NK-92 (cell line): ENCODE data around the gene NPC2.

Source experiments
- DNase-seq: peaks from one replicate; lab custom pipeline; 2025; ENCODE audit not compliant: unreplicated experiment; lab: John Stamatoyannopoulos, UW

The NPC2 gene

GRCh38 chr14:74503291-74503937, 10.3 kb upstream of the NPC2 start:
- DNase-seq, result no peak

GRCh38 chr14:74502236-74503019, 9.3 kb upstream of the NPC2 start:
- DNase-seq, result no peak

DNA sequence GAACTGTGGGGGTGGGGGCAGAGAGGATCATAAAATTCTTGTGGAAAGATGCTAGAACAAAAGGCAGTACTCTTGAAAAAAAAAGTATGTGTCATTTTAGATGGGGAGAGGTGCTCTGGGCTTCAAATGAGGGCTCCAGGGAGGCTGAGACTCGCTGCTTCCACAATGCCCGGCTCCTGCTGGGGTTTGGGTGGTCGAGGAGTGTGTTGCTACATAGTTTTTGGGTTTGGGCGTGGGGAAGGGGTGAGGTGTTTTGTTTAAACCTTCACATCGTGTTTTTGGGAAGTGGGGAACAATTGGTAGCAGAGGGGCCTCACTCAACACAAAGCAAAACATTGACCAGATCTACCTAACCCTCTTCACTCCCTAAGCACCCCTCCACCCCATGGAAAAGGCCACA, 8.6 kb upstream of the NPC2 start:
- DNase-seq, result no peak

DNA sequence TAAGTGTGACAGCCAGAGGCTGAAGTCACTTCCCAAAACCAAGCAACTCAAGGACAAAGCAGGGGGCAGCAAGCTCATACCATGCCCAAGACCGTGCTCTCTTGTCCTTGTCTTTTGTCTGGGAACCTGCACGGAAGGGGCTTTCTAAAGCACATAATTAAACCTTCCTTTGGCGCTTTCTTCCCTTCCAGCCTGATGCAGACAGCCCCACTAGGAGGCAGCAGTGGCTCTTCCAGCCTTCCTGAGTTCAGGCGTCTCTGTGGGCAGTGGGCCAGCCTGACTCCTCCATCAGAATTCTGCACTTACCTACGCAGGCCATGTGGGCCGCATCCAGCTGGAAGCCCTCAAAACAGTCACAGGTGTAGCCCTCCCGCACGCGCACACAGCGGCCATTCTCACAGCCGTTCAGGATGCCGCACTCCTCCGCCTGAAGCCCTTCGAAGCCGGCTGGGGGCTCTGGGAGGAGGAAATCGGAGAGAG, 8.1 kb upstream of the NPC2 start:
- DNase-seq, result no peak

DNA sequence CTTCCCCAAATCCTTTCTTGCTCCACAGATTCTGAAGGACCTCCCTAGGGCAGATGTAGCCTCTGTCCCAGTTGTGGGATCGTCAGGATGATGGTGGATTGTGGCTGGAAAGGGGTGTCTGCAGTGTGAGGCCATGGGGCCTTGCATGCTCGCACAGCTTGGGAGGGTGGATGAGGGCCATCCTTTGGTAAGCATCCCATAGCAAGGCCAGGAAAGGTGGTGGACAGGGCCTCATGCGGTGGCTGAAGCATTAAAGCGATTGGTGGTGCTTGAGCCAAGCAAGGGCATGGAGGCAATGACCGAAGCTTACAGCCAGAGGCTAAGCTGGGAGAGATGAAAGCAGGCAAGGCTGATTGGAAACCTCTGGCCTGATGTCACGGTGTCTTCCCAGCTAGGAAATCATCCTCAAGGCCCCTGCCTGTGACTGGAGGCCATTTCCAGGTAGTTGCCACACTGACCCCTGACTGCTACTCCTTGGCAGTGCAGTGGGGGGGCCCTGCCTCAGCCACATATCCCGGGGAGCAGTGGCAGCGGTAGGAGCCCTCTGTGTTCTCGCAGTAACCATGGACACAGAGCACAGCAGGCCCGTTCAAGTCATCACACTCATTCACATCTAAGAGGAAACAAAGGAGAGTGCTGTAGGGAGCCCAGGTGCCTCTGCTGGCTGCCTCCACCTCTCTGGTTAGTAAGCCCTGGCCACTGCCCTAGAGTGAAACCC, 7.5 kb upstream of the NPC2 start:
- no peak for DNase-seq

GRCh38 chr14:74495356-74495755, 2.3 kb upstream of the NPC2 start:
- no peak for DNase-seq

DNA sequence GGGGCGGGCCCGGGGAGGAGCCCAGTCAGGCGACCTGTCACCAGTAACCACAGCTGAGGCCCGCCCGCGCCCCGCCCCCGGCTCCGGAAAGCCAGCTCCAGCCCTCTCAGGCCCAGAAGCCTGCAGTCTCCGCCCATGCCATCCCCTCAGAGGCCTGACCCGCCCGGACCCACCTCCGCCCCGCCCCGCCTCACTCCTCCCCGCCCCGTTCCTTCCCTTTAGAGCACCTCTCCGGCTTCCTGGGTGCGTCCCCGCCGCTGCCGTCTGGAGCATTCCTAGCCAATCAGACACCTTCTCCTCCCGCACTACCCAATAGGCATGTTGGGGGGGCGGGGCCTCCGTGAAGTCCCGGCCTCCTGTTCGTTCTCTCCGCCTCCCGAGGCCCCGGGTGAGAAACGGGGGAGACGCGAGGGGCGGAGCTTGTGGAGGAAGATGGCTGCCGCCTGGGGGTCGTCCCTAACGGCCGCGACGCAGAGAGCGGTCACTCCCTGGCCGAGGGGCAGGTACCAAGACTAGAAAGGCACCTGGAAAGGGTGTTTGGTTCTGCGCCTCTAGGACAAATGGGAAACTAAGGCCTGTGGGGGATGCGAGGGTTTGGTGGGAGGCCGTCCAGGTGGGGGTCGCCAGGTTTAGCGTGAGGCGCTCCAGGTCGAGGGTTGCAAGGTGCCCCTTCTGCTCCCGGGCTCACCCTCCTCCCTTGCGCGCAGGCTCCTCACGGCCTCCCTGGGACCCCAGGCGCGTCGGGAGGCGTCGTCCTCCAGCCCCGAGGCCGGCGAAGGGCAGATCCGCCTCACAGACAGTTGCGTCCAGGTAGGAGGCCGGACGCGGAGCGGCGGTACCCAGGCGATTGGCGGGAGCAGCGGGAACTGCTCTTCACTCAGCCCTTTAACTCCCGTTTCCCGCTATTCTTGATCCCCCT, 497 bp upstream of the NPC2 start, which contains the start of gene ISCA2:
TSS of gene ISCA2 (plus strand) at position 423 of the 919 bp plus-strand sequence. CDS start at position 433, 10 bp downstream.
- DNase-seq, result peak; percentile 99

DNA sequence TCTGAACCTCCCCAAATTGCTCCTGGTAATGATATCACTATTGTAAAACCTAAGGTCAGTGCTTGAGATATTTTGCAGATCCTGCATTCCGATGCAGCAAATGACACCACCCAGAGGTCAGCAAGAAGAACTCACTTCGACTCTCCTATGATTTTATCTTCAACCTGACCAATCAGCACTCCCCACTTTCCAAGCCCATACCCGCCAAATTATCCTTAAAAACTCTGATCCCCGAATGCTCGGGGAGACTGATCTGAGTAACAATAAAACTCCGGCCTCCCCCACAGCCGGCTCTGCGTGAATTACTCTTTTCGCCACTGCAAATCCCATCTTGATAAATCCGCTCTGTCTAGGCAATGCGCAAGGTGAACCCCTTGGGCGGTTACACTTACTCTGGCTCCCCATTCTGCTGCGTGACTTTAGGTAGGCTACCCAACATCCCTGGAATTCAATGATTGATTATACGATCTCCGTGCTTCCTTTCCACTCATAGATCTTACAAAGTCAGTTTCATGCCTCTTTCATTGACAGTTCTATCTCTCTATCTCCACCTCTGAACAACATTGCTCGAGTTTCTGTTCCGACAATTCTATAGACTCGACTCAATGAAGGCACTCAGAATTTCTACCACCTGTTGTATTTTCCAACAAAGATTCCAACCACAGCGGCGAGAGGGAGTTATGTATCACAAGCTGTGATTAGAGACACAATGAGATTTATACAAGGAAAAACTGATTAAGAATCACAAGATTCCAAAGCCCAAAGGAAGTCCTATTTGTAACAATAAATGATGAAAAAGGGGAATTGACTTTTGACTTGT, 939 bp downstream of the NPC2 start:
- no peak for DNase-seq

DNA sequence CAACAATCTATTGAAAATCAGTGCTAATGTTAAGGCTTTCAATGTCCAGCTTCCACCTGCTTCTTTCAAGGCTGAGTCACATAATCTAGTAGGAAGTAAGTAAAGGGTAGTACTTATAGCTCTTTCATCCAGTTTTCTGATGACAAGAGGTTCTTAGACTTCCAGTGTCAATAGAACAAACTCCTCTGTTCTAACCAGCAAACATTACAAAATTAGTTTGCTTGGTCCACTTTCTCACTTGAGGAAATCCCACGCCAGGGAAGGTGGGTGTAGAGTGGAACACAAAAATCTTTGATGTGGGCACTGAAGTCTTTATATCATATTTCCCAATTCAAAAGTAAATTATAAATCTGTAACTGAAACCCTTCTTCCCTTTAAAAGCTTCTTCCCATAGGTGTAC, 2.6 kb downstream of the NPC2 start:
- DNase-seq, result no peak

DNA sequence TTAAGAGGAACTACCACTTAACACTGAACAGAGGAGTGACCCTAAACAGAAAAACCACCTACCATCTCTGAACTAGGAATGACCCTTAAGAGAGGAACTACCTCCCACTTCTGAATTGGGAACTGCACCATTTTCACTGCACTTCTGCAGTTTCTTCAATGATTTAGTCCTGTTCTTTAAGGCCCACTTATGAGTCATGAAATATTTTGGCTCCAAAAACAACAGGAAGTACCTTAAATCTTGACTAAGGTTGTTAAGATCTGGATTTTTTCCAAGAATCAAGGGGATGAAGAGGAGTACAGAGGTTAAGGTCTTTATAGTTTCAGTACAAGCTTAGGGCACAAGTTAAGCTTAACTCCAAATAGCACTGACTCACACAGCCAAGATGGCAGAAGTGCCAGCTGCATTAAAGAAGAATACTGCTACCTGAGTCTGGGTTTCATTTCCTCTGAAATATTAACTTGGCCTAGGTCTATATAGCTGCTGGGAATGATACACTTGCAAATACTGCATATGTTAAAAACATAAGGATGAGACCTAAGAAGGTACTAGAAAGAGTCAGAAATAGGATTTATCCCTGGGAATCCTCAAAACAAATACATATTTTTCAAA, 4.2 kb downstream of the NPC2 start:
- DNase-seq, result no peak

DNA sequence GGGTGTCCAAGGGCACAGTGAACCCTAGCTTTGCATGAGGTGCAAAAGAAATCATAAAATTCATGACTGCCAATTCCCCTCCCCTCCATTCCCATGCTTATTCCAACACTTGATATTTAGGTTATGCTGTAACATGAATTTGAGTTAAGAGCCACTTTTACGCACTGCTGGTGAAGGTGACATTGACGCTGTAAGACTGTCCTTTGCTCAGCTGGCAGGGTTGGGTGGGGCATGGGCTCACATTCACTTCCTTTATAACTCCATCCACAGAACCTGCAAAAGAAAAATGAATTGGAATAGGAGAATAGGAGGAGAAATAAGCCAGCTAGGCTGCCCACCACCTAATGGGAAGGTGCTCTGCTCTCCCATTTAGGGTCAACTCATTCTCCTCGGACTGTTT, 6.9 kb downstream of the NPC2 start:
- no peak for DNase-seq

DNA sequence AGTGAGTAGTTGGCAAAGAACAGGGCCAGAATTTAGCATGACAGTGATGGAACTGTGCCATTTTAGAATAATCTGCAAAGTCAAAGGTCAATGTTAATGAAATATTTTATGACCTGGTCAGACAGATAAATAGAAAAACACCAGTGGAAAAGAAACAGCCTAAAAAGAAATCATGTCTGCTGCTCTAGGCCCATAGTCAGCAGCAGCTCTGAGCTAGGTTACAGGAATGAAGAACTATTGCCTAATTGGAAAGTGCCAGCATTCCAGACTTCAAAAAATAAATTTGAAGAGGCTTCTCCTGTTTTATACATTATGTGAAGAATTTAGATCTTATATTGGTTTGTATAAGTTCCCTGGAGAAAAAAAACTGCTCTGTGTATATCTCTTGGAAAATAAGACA, 9.8 kb downstream of the NPC2 start:
- no peak for DNase-seq

- DNase-seq, result no peak
Measured at GRCh38 chr14:74482571-74482970, 10.5 kb downstream of the NPC2 start.

DNA sequence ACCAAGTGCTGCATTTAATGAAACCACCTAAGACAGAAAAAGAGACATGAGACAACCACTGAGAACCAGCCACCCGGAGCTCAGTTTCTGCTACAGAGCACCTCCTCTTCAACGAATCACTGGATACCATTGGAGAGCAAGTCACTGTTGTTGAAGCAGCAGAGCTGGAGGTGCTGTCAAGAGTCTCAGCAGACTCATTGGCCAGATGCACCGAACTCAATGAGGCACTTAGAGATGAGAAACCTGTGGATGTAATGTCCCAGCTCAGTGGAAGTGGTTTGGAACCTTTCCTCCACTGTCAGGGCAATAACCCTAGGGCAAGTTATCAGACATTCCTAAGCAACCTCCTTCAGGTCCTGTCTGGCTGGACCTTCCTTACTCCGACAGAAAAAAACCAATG, 13.1 kb downstream of the NPC2 start:
- DNase-seq, result no peak

DNA sequence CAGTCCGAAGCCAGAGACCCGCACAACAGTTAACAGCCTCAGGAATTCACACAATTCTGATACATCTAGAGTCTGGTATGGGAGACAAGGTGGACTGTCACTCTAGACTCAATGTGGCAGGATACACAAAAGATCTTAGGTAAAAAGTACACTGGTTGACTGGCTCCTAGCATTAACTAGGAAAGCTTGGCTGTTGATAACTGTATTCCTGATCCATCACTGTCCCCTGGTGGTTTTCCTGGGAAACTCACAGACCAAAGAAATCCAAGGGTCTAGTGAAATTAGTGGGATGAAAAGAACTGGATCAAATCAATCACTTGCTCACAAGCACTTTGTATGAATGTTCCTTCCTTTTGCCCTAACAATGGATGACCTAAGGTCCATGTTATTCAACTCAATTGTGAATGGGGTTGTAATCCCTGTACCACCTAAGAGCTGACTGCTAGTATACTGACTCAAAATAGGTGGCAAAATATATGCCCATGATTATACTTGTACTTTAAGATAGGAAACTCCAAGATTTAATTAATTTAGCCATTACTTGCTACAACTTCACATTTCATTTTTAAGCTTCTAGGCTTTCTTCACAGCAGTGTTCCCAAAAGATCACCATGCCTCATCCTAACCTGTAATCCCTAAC, 14.0 kb downstream of the NPC2 start:
- DNase-seq, result no peak

DNA sequence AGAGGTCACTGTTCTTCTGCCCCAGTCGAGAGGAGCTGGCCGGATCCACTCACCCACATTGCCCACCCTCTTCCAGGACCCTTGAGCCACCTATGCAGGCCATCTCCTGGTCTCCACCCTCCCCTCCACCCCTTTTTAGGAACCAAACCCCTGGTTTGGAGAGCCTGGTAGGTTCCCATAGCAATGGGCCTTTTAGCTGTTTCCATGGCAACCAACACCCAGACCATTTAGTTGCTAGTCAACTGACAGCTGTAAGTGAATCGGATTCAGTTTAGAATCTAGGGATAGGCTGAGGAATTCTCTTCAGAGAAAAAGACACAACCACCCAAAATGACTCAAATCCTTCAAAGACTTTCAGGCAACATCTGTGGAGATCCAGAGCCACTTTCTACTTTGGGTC, 16.5 kb downstream of the NPC2 start:
- DNase-seq, result no peak

DNA sequence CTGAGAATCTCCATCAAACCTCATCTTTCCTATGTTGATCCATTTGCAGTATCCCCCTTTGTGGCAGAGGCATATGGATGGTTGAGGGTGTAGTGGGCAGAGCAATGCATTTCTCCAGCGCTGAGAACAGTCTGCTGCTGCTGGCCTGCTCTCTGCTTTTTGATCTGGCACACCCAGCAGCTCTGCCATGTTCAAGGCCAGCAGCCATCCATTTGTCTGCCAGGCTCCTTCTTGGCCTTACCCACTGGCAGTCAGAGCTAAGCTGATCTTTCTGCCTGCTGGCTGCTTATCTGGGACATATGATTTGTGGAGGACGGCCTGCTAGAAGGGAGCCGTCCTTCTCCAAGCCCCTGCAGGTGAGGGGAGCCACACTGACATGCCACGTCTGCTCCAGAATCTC, 17.0 kb downstream of the NPC2 start:
- no peak for DNase-seq

GRCh38 chr14:74475678-74476077, 17.4 kb downstream of the NPC2 start:
- no peak for DNase-seq

DNA sequence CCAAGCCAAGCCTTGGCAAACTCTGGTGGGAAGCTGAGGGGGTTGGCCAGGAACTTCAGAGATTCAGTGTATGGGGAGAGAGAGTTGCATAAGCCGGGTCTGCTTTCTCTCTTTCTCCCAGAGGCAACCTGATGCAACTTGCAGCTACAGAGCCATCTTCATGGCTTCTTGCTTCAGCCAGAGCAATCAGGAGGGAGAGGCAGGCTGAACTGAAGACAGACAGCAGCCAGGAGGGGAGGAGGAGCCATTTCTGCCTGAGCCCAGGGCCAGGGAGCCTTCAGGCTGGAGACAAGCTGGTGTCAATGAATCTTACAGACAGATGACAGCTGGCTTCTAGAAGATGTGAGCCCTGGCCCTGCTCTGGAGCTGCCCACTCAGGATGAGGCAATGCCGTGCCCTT, 18.7 kb downstream of the NPC2 start:
- no peak for DNase-seq
